ENCODE measurements around the gene TLK2.

GRCh38 chr17:62605588-62605987, 127.0 kb downstream of the TLK2 start:
- no peak for TF ChIP-seq CTCF (conservative IDR thresholded peaks at IDR 0.05; ENCODE audit: low read depth, low read length)
- no peak for TF ChIP-seq EZH2 (IDR thresholded peaks at IDR 0.05; ENCODE audit: borderline replicate concordance, low read depth, low read length, poor library complexity, severe bottlenecking)

Data from A673 (cell line).